Measurements from ENCODE around the gene TNFSF13.
"Not testable (repeated sequence)": the region's sequence is repeated elsewhere in the genome, so short reads cannot be mapped to it uniquely, and the experiment has no call there.

The TNFSF13 gene

GRCh38 chr17:7592422-7593021 is 34.0 kb downstream of the TNFSF13 start:
- DNase-seq = no peak

- no peak for DNase-seq
Observed at GRCh38 chr17:7593296-7593695, 34.7 kb downstream of the TNFSF13 start.

- not testable (repeated sequence) for DNase-seq
Observed at GRCh38 chr17:7597561-7597960, 39.0 kb downstream of the TNFSF13 start.

- DNase-seq = no peak
Observed at GRCh38 chr17:7606280-7606679, 47.7 kb downstream of the TNFSF13 start.

- peak; percentile 29 for DNase-seq
Observed at GRCh38 chr17:7610641-7611040, 52.1 kb downstream of the TNFSF13 start.
